Measurements from ENCODE around the gene PGLYRP2. TPM values are rescaled to one million over a fixed set of nuclear protein-coding genes. Genes with fewer than 3 reads are reported as not detected.

Gene PGLYRP2
- total RNA-seq, 4 donors from 2014 or later = not detected

DNA sequence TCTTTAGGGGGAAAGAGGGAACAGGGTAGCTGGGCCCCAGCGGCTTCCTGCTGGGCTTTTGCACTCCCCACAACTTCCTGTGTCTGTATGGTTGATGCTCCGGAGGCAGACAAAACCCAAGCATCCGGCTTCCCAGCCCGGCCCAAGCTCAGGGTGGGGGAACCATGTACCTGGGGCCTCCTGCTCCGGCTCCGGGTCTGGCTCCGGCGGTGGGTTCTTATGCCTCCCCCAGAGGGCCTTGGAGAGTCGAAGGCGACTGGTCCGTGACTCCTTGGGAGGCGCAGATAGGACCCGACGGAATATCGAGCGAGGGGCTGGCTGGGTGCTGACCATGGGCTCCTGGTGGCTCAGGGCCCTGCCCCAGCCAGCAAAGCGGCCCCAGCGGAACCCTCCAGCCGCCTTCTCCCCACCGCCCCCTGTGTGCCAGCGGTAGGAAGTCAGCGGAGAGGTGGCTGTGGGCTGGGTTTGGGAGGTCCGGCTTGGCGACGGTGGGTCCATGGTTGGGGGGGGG is 15.4 kb downstream of the PGLYRP2 start:
- TF ChIP-seq EP300 (IDR thresholded peaks at IDR 0.05) (no peak), POLR2A (IDR thresholded peaks at IDR 0.05; ENCODE audit: low read depth) (no peak), POLR2AphosphoS5 (IDR thresholded peaks at IDR 0.05) (no peak)
- H3K4me3 ChIP-seq = peak overlapping the region; percentile 39 to 56 (median 43)
- DNase-seq (ENCODE audit: extremely low spot score) = no peak
- H3K9me3 ChIP-seq = no peaks in the 10 kb centered on the region
- H3K27me3 ChIP-seq = peaks cover 0 to 83% (median 16%) of the 10 kb centered on the region in 4 donors
- intact Hi-C loops (cut with DNase I) = no loop called here
- 47% methylated on average over 9 of the region's 25 CpGs for WGBS
- peaks cover 0 to 5% (median 0%) of the 10 kb centered on the region in 4 donors for H3K4me1 ChIP-seq
- H3K36me3 ChIP-seq = no peaks in the 10 kb centered on the region
- peak overlapping the region in 3 of 4 donors; percentile 39 to 47 (median 40) for H3K27ac ChIP-seq (replicated peaks in 1 of 4)

DNA sequence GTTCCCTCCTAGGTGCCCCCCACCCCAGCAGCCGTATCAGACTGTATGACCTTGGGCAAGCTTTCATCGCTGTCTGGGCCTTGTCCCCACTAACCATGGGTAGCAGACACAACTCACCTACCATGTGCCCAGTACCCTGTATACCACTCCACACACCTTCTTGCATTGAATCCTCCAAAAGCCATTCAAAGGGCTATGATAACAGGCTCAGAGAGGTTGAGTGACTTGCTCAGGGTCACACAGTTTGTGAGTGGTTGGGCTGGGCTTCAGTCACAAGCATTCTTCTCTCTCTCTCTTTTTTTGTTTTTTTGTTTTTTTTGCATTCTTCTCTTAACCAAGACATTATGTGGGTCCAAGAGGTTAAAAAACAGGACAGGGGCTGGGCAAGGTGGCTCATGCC is 17.6 kb downstream of the PGLYRP2 start:
- Histone ChIP-seq H3K4me1 (peaks cover 8 to 19% (median 14%) of the 10 kb centered on the region in 4 donors), H3K27ac (replicated peaks in 1 of 4) (no peak overlapping the region), H3K4me3 (no peak overlapping the region), H3K9me3 (no peaks in the 10 kb centered on the region), H3K36me3 (no peaks in the 10 kb centered on the region), H3K27me3 (peaks cover 0 to 88% (median 28%) of the 10 kb centered on the region in 4 donors)
- intact Hi-C loops (cut with DNase I) = no loop called here
- DNase-seq (ENCODE audit: extremely low spot score) = no peak
- TF ChIP-seq POLR2A (IDR thresholded peaks at IDR 0.05; ENCODE audit: low read depth) = no peak
- TF ChIP-seq, protein P1, sequence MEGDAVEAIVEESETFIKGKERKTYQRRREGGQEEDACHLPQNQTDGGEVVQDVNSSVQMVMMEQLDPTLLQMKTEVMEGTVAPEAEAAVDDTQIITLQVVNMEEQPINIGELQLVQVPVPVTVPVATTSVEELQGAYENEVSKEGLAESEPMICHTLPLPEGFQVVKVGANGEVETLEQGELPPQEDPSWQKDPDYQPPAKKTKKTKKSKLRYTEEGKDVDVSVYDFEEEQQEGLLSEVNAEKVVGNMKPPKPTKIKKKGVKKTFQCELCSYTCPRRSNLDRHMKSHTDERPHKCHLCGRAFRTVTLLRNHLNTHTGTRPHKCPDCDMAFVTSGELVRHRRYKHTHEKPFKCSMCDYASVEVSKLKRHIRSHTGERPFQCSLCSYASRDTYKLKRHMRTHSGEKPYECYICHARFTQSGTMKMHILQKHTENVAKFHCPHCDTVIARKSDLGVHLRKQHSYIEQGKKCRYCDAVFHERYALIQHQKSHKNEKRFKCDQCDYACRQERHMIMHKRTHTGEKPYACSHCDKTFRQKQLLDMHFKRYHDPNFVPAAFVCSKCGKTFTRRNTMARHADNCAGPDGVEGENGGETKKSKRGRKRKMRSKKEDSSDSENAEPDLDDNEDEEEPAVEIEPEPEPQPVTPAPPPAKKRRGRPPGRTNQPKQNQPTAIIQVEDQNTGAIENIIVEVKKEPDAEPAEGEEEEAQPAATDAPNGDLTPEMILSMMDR (IDR thresholded peaks at IDR 0.05) = no peak
- no peak for TF ChIP-seq POLR2AphosphoS5 (IDR thresholded peaks at IDR 0.05)
- no peak for TF ChIP-seq EP300 (IDR thresholded peaks at IDR 0.05)
- WGBS = 94% methylated on average over 2 of the region's 2 CpGs

DNA sequence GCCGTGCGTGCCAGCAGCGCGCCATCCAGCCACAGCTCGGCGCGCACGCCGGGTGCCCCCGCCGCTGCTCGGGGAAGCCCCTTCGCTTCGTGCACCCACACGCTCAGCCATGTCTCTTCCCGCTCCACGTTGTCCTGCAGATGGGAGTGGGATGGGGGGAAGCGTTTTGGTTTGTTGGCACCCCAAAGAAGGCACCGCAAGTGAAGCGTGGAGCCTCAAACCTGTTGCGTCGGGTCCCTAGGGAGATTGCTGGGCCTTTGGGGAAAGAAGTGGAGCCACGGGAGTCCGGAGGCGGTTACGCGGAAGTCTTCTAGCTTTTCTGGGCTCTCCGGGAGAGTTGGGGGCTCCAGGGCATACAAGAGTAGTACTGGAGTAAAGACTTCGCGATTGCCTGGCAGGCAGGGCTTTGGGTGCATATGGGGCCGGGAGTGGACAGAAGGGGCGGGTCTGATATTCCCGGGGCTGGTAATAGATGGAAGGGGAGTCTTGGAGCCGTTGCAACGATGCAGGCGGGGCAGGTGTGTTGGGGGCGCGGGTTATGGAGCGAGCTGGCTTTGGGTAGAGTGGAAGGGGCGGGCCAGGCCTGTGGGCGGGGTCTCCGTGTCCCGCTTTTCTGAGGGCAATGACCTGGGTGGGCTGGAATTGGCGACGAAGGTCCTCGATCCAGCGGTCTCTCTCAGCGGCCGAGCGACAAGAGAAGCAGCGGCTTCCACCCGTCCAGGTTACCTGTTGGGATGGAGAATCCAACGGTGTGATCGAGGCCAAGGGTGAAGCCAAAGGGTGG is 21.4 kb downstream of the PGLYRP2 start:
- Histone ChIP-seq H3K27ac (replicated peaks in 1 of 4) (no peak overlapping the region), H3K27me3 (peaks cover 0 to 86% (median 32%) of the 10 kb centered on the region in 4 donors), H3K9me3 (no peaks in the 10 kb centered on the region), H3K4me1 (peaks cover 15 to 31% (median 27%) of the 10 kb centered on the region in 4 donors), H3K36me3 (no peaks in the 10 kb centered on the region), H3K4me3 (peak overlapping the region; percentile 8 to 38 (median 28))
- 38% methylated on average over 33 of the region's 54 CpGs for WGBS
- intact Hi-C loops (cut with DNase I) = loop anchor here (10.0 kb wide), 2 partner anchors 283 to 353 kb away; partner anchors contain the start of gene SYDE1
- DNase-seq (ENCODE audit: extremely low spot score) = no peak
- TF ChIP-seq EP300 (IDR thresholded peaks at IDR 0.05) (no peak), POLR2A (IDR thresholded peaks at IDR 0.05; ENCODE audit: low read depth) (no peak)
- TF ChIP-seq, protein P1 (IDR thresholded peaks at IDR 0.05) = no peak

DNA sequence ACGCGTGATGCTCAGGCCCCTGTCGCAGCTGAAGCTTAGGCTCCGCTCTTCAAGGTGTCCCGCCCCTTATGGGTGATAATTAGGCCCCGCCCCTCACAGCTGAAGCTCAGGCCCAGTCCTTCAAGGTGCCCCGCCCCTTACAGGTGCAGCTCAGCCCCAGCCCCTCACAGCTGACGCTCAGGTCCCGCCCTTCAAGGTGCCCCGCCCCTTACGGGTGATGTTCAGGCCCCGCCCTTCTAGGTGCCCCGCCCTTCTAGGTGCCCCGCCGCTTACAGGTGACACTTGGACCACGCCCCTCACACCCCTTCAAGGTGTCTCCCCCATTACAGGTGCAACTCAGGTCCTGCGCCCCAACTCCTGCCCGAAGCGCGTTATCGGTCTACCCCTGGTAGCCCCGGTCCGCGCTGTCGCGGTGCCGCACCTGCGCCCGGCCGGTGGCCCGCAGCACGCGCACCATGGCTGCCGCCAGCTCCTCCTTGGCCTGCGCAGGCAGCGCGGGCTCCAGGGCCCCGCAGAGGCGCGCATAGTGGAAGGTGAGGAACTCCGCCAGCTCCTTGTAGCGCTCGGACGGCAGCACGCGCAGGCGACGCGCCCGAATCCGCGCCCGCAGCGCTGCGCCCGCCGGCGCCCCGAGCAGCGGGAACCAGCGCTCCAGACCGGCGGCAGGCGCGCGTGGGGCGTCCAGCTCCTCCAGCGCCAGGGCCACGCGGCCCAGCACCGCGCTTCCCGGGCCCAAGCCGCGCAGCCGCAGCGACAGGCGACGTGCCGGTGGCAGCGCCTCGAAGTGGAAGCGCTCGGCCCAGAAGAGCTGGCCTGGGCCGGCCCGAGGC is 22.2 kb downstream of the PGLYRP2 start:
- H3K36me3 ChIP-seq = no peaks in the 10 kb centered on the region
- H3K9me3 ChIP-seq = no peaks in the 10 kb centered on the region
- intact Hi-C loops (cut with DNase I) = loop anchor here (10.0 kb wide), 2 partner anchors 282 to 352 kb away; partner anchors contain the start of gene SYDE1
- DNase-seq (ENCODE audit: extremely low spot score) = no peak
- 8% methylated on average over 17 of the region's 86 CpGs for WGBS
- TF ChIP-seq, protein P1 (IDR thresholded peaks at IDR 0.05) = no peak
- TF ChIP-seq POLR2A (IDR thresholded peaks at IDR 0.05; ENCODE audit: low read depth) (no peak), POLR2AphosphoS5 (IDR thresholded peaks at IDR 0.05) (no peak), EP300 (IDR thresholded peaks at IDR 0.05) (no peak)
- no peak overlapping the region for H3K27ac ChIP-seq (replicated peaks in 1 of 4)
- peaks cover 0 to 78% (median 32%) of the 10 kb centered on the region in 4 donors for H3K27me3 ChIP-seq
- peaks cover 19 to 39% (median 35%) of the 10 kb centered on the region in 4 donors for H3K4me1 ChIP-seq
- H3K4me3 ChIP-seq = peak overlapping the region; percentile 8 to 38 (median 28)

All from esophagus muscularis mucosa (tissue), 4 donors.